Activated naive CD8-positive, alpha-beta T cell (primary cell): ENCODE results near the gene AHI1.
"Not testable (repeated sequence)": the region's sequence is repeated elsewhere in the genome, so short reads cannot be mapped to it uniquely, and the experiment has no call there.

ENCODE experiments used
- H3K27ac Mint-ChIP-seq: one replicate; pipeline ENCODE4 v1.8.0; 2021; ENCODE audit warnings: mixed read lengths
- H3K27me3 Mint-ChIP-seq: one replicate; pipeline ENCODE4 v1.8.0; 2021; ENCODE audit warnings: mixed read lengths
- H3K36me3 Mint-ChIP-seq: one replicate; pipeline ENCODE4 v1.8.0; 2021; ENCODE audit warnings: mixed read lengths
- H3K4me1 Mint-ChIP-seq: one replicate; pipeline ENCODE4 v1.8.0; 2021; ENCODE audit warnings: low read depth, mixed read lengths
- H3K4me3 Mint-ChIP-seq: one replicate; pipeline ENCODE4 v1.8.0; 2021; ENCODE audit warnings: mild to moderate bottlenecking, mixed read lengths
- H3K9me3 Mint-ChIP-seq: one replicate; pipeline ENCODE4 v1.8.0; 2021; ENCODE audit warnings: low read depth, mixed read lengths

Gene AHI1

GRCh38 chr6:135256866-135257265 lies 240.7 kb downstream of the AHI1 start:
- no peaks in the 10 kb centered on the region for H3K27me3 Mint-ChIP-seq
- no peaks in the 10 kb centered on the region for H3K9me3 Mint-ChIP-seq
- no peak overlapping the region for H3K27ac Mint-ChIP-seq
- H3K4me3 Mint-ChIP-seq = no peak overlapping the region
- H3K36me3 Mint-ChIP-seq = no peaks in the 10 kb centered on the region
- H3K4me1 Mint-ChIP-seq = no peaks in the 10 kb centered on the region

GRCh38 chr6:135254471-135254870 lies 243.1 kb downstream of the AHI1 start:
- Mint-ChIP-seq H3K27ac (no peak overlapping the region), H3K4me3 (no peak overlapping the region), H3K27me3 (no peaks in the 10 kb centered on the region), H3K36me3 (no peaks in the 10 kb centered on the region), H3K9me3 (no peaks in the 10 kb centered on the region), H3K4me1 (peaks cover 2% of the 10 kb centered on the region)

GRCh38 chr6:135251498-135252441 lies 245.8 kb downstream of the AHI1 start:
- Mint-ChIP-seq H3K27ac (no peak overlapping the region), H3K27me3 (no peaks in the 10 kb centered on the region), H3K4me3 (no peak overlapping the region), H3K36me3 (no peaks in the 10 kb centered on the region), H3K4me1 (peaks cover 2% of the 10 kb centered on the region), H3K9me3 (no peaks in the 10 kb centered on the region)

GRCh38 chr6:135250751-135251497 lies 246.6 kb downstream of the AHI1 start:
- peaks cover 2% of the 10 kb centered on the region for H3K4me1 Mint-ChIP-seq
- no peak overlapping the region for H3K4me3 Mint-ChIP-seq
- H3K27ac Mint-ChIP-seq = no peak overlapping the region
- no peaks in the 10 kb centered on the region for H3K36me3 Mint-ChIP-seq
- H3K9me3 Mint-ChIP-seq = no peaks in the 10 kb centered on the region
- H3K27me3 Mint-ChIP-seq = no peaks in the 10 kb centered on the region

GRCh38 chr6:135250234-135250633 lies 247.3 kb downstream of the AHI1 start:
- H3K36me3 Mint-ChIP-seq = no peaks in the 10 kb centered on the region
- H3K4me3 Mint-ChIP-seq = no peak overlapping the region
- peaks cover 2% of the 10 kb centered on the region for H3K4me1 Mint-ChIP-seq
- no peaks in the 10 kb centered on the region for H3K27me3 Mint-ChIP-seq
- no peaks in the 10 kb centered on the region for H3K9me3 Mint-ChIP-seq
- no peak overlapping the region for H3K27ac Mint-ChIP-seq

GRCh38 chr6:135246412-135247012 lies 251.0 kb downstream of the AHI1 start:
- not testable (repeated sequence) for H3K4me1 Mint-ChIP-seq, H3K9me3 Mint-ChIP-seq, H3K27me3 Mint-ChIP-seq, H3K36me3 Mint-ChIP-seq, H3K4me3 Mint-ChIP-seq, H3K27ac Mint-ChIP-seq

- Mint-ChIP-seq H3K27me3 (no peaks in the 10 kb centered on the region), H3K4me3 (no peak overlapping the region), H3K9me3 (no peaks in the 10 kb centered on the region), H3K36me3 (no peaks in the 10 kb centered on the region), H3K4me1 (no peaks in the 10 kb centered on the region), H3K27ac (no peak overlapping the region)
Measured at GRCh38 chr6:135244805-135245204, 252.7 kb downstream of the AHI1 start.

- Mint-ChIP-seq H3K27ac (no peak overlapping the region), H3K36me3 (no peaks in the 10 kb centered on the region), H3K9me3 (no peaks in the 10 kb centered on the region), H3K4me3 (no peak overlapping the region), H3K27me3 (no peaks in the 10 kb centered on the region), H3K4me1 (no peaks in the 10 kb centered on the region)
Measured at GRCh38 chr6:135243871-135244796, 253.4 kb downstream of the AHI1 start.

- no peak overlapping the region for H3K4me3 Mint-ChIP-seq
- peaks cover 1% of the 10 kb centered on the region for H3K27me3 Mint-ChIP-seq
- H3K36me3 Mint-ChIP-seq = no peaks in the 10 kb centered on the region
- H3K4me1 Mint-ChIP-seq = peaks cover 5% of the 10 kb centered on the region
- no peaks in the 10 kb centered on the region for H3K9me3 Mint-ChIP-seq
- H3K27ac Mint-ChIP-seq = no peak overlapping the region
Measured at GRCh38 chr6:135240711-135241110, 256.8 kb downstream of the AHI1 start.

GRCh38 chr6:135236732-135237131 lies 260.8 kb downstream of the AHI1 start:
- no peaks in the 10 kb centered on the region for H3K9me3 Mint-ChIP-seq

GRCh38 chr6:135236319-135236718 lies 261.2 kb downstream of the AHI1 start:
- Mint-ChIP-seq H3K27me3 (peaks cover 1% of the 10 kb centered on the region), H3K27ac (no peak overlapping the region), H3K4me1 (peaks cover 5% of the 10 kb centered on the region), H3K4me3 (no peak overlapping the region), H3K36me3 (no peaks in the 10 kb centered on the region), H3K9me3 (no peaks in the 10 kb centered on the region)

More at GRCh38 chr6:135236732-135237131, 260.8 kb downstream of the AHI1 start:
- H3K27ac Mint-ChIP-seq = no peak overlapping the region
- H3K27me3 Mint-ChIP-seq = peaks cover 1% of the 10 kb centered on the region
- H3K4me3 Mint-ChIP-seq = no peak overlapping the region
- no peaks in the 10 kb centered on the region for H3K36me3 Mint-ChIP-seq
- H3K4me1 Mint-ChIP-seq = peaks cover 5% of the 10 kb centered on the region

GRCh38 chr6:135235716-135236115 lies 261.8 kb downstream of the AHI1 start:
- Mint-ChIP-seq H3K4me1 (peaks cover 5% of the 10 kb centered on the region), H3K27ac (no peak overlapping the region), H3K36me3 (no peaks in the 10 kb centered on the region), H3K4me3 (no peak overlapping the region), H3K9me3 (no peaks in the 10 kb centered on the region), H3K27me3 (peaks cover 1% of the 10 kb centered on the region)

GRCh38 chr6:135234492-135234780 lies 263.1 kb downstream of the AHI1 start:
- no peaks in the 10 kb centered on the region for H3K9me3 Mint-ChIP-seq
- H3K4me3 Mint-ChIP-seq = no peak overlapping the region
- peaks cover 5% of the 10 kb centered on the region for H3K4me1 Mint-ChIP-seq
- H3K27me3 Mint-ChIP-seq = peaks cover 1% of the 10 kb centered on the region
- H3K36me3 Mint-ChIP-seq = no peaks in the 10 kb centered on the region
- no peak overlapping the region for H3K27ac Mint-ChIP-seq

- H3K4me1 Mint-ChIP-seq = peaks cover 5% of the 10 kb centered on the region
- H3K4me3 Mint-ChIP-seq = no peak overlapping the region
- H3K27me3 Mint-ChIP-seq = peaks cover 1% of the 10 kb centered on the region
- no peaks in the 10 kb centered on the region for H3K9me3 Mint-ChIP-seq
- H3K36me3 Mint-ChIP-seq = no peaks in the 10 kb centered on the region
- no peak overlapping the region for H3K27ac Mint-ChIP-seq
Measured at GRCh38 chr6:135233686-135234491, 263.7 kb downstream of the AHI1 start.
